ENCODE measurements around the gene SRRM3.

GRCh38 chr7:76292213-76292573 lies 90.5 kb downstream of the SRRM3 start:
- no peak for TF ChIP-seq CTCF (conservative IDR thresholded peaks at IDR 0.05; ENCODE audit: low read length)
- TF ChIP-seq EZH2phosphoT487 (IDR thresholded peaks at IDR 0.05; ENCODE audit: borderline replicate concordance, low read depth, low read length) = no peak
